GM19238 (cell line): ENCODE results near the gene MED12.
A peak's percentile ranks its signal among the peaks of the same experiment; 100 is the strongest.
"Not testable (repeated sequence)": the region's sequence is repeated elsewhere in the genome, so short reads cannot be mapped to it uniquely, and the experiment has no call there.

Source experiments
- DNase-seq: peaks from one replicate; pipeline ENCODE4 v3.0.0; 2011; ENCODE audit warnings: low spot score; ENCODE audit not compliant: insufficient read length

MED12 gene

GRCh38 chrX:71160475-71160874 is 42.1 kb downstream of the MED12 start:
- DNase-seq = no peak

GRCh38 chrX:71162981-71163380 is 44.6 kb downstream of the MED12 start:
- no peak for DNase-seq

GRCh38 chrX:71164071-71164470 is 45.7 kb downstream of the MED12 start:
- no peak for DNase-seq

GRCh38 chrX:71166461-71166860 is 48.1 kb downstream of the MED12 start:
- no peak for DNase-seq

GRCh38 chrX:71167031-71167781 is 48.8 kb downstream of the MED12 start:
- DNase-seq = no peak

- DNase-seq = no peak
These were observed 49.7 kb downstream of the MED12 start for GRCh38 chrX:71168134-71168533.

- no peak for DNase-seq
These were observed 51.2 kb downstream of the MED12 start for GRCh38 chrX:71169586-71169985.

GRCh38 chrX:71170660-71171059 is 52.3 kb downstream of the MED12 start:
- no peak for DNase-seq

- no peak for DNase-seq
These were observed 52.9 kb downstream of the MED12 start for GRCh38 chrX:71171110-71171801.

GRCh38 chrX:71173440-71173839 is 55.0 kb downstream of the MED12 start:
- DNase-seq = no peak

- no peak for DNase-seq
These were observed 56.4 kb downstream of the MED12 start for GRCh38 chrX:71174795-71175194.

- no peak for DNase-seq
These were observed 57.1 kb downstream of the MED12 start for GRCh38 chrX:71175531-71175930.

- DNase-seq = no peak
These were observed 58.9 kb downstream of the MED12 start for GRCh38 chrX:71177327-71177726.

- peak; percentile 32 for DNase-seq
These were observed 60.5 kb downstream of the MED12 start for GRCh38 chrX:71178908-71179307.

GRCh38 chrX:71180579-71181265 is 62.3 kb downstream of the MED12 start:
- not testable (repeated sequence) for DNase-seq

- no peak for DNase-seq
These were observed 63.1 kb downstream of the MED12 start for GRCh38 chrX:71181558-71181909.

GRCh38 chrX:71181910-71182799 is 63.8 kb downstream of the MED12 start:
- peak; percentile 41 for DNase-seq

GRCh38 chrX:71182871-71183270 is 64.5 kb downstream of the MED12 start:
- no peak for DNase-seq

GRCh38 chrX:71183341-71183740 is 64.9 kb downstream of the MED12 start:
- DNase-seq = no peak

- DNase-seq = no peak
These were observed 65.7 kb downstream of the MED12 start for GRCh38 chrX:71184092-71184491.

GRCh38 chrX:71184803-71185495 is 66.6 kb downstream of the MED12 start:
- no peak for DNase-seq
